GM21367 (cell line): Measurements from ENCODE around the gene PPP1R1A.

Experiments used
- ATAC-seq: cut with Tn5 transposase; IDR thresholded peaks from one replicate; pipeline ENCODE4 v1.9.1; 2021; ENCODE audit not compliant: unreplicated experiment

PPP1R1A gene

DNA sequence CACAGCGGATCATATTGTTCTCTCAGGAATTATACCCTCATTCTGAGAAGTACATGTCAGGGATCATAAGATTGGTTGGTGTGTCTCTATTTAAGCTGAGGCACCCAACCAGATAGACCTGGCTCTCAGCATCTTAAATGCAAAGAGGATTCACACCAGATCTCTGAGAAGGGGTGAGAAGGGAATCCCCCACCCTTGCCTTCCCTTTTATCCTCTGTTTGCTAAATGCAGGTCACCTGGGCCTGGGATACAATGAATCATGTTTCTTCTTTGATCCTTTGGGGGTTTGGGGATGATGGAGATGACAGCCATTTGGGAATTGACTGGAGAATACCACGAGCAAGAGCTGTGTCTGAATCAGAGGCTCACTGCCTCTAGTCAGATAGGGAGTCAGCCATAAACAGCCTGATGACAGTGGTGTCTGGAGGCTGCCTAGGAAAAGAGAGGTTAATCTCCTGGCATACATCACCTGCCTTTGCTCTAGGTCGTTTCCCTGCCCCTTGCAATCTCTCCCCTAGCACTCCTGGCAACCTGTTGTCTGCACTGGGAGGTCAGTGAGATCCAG, 50.2 kb downstream of the PPP1R1A start:
- no peak for ATAC-seq

DNA sequence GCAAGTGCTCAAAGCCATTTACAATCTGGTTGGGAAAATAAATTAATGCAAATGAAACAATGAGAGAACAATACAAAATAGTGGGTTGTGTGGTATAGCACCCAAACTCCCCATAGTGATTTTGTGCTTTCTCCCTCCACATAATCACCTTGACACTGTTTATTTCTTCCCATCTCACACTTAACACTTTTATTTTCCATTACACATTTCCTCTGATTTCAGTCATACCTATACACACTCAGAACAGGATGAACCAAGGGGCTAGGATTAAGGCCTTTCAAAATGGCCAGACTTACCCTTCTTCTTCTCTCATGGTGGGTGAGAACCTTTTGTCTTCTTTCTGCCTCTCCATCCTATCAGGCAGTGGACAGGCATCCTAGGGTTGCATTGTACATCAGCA, 53.0 kb downstream of the PPP1R1A start:
- no peak for ATAC-seq

GRCh38 chr12:54529581-54529980, 58.9 kb downstream of the PPP1R1A start:
- ATAC-seq = no peak
